ENCODE measurements around the gene ARHGAP24. TPM values are rescaled to one million over a fixed set of nuclear protein-coding genes. Genes with fewer than 3 reads are reported as not detected.

ARHGAP24 gene
- total and polyA plus RNA-seq, 2 of the 13 experiments (the other 11 are each of a cell fraction or from before 2014, with no cell fraction given) = 0.07 to 0.55 TPM

GRCh38 chr4:85700362-85700761 lies 225.4 kb downstream of the ARHGAP24 start:
- ChIA-PET CTCF (ENCODE audit: low intra/inter-chr PET ratio, low total read pairs) (no interaction called here), POLR2A (no interaction called here)
- WGBS (ENCODE audit: low lambda C conversion rate) = 10% methylated on average over 3 of the region's 3 CpGs
- H3K4me2 ChIP-seq (ENCODE audit: low read depth, low read length) = no peak overlapping the region
- intact Hi-C loops (cut with micrococcal nuclease; ENCODE audit: unreplicated experiment) = no loop called here
- no peak overlapping the region for H3K4me3 ChIP-seq (replicated peaks in 1 of 3; ENCODE audit: insufficient read depth in 1 of 3, low read depth in 2 of 3, low read length in 3 of 3)
- FAIRE-seq = no peak
- H3K27me3 ChIP-seq (ENCODE audit: control insufficient read depth in 1 of 2, insufficient read depth in 2 of 2, low read length in 2 of 2) = no peaks in the 10 kb centered on the region
- H4K20me1 ChIP-seq (ENCODE audit: insufficient read depth, low read length) = no peaks in the 10 kb centered on the region
- H2AFZ ChIP-seq (ENCODE audit: low read length) = no peak overlapping the region
- no peak for DNase-seq (ENCODE audit: low spot score)
- H3K79me2 ChIP-seq (ENCODE audit: insufficient read depth, low read length) = no peaks in the 10 kb centered on the region
- H3K9ac ChIP-seq (ENCODE audit: insufficient read depth, low read depth, low read length) = no peak overlapping the region
- in situ Hi-C loops (cut with HindIII; ENCODE audit: extremely low pct_ligation_motif_present, low pct_unique_long_range_greater_than_20kb) = no loop called here
- H3K9me3 ChIP-seq (ENCODE audit: low read length) = no peaks in the 10 kb centered on the region
- ATAC-seq = no peak
- H3K4me1 ChIP-seq (ENCODE audit: insufficient read depth, low read length) = no peaks in the 10 kb centered on the region
- no peaks in the 10 kb centered on the region for H3K36me3 ChIP-seq (replicated peaks in 1 of 2; ENCODE audit: control insufficient read depth in 1 of 2, insufficient read depth in 2 of 2, low read length in 2 of 2)
- H3K27ac ChIP-seq (ENCODE audit: extremely low read length, insufficient read depth, low read length) = no peak overlapping the region
- BruUV-seq (replicated peaks) = no TSS peak
- TF ChIP-seq, protein P1, sequence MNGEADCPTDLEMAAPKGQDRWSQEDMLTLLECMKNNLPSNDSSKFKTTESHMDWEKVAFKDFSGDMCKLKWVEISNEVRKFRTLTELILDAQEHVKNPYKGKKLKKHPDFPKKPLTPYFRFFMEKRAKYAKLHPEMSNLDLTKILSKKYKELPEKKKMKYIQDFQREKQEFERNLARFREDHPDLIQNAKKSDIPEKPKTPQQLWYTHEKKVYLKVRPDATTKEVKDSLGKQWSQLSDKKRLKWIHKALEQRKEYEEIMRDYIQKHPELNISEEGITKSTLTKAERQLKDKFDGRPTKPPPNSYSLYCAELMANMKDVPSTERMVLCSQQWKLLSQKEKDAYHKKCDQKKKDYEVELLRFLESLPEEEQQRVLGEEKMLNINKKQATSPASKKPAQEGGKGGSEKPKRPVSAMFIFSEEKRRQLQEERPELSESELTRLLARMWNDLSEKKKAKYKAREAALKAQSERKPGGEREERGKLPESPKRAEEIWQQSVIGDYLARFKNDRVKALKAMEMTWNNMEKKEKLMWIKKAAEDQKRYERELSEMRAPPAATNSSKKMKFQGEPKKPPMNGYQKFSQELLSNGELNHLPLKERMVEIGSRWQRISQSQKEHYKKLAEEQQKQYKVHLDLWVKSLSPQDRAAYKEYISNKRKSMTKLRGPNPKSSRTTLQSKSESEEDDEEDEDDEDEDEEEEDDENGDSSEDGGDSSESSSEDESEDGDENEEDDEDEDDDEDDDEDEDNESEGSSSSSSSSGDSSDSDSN (CRISPR knock-in tag; IDR thresholded peaks at IDR 0.05) = no peak
- TF ChIP-seq, protein P2, sequence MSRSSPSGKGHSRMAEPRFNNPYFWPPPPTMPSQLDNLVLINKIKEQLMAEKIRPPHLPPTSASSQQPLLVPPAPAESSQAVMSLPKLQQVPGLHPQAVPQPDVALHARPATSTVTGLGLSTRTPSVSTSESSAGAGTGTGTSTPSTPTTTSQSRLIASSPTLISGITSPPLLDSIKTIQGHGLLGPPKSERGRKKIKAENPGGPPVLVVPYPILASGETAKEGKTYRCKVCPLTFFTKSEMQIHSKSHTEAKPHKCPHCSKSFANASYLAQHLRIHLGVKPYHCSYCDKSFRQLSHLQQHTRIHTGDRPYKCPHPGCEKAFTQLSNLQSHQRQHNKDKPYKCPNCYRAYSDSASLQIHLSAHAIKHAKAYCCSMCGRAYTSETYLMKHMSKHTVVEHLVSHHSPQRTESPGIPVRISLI (CRISPR knock-in tag; IDR thresholded peaks at IDR 0.05; ENCODE audit: borderline replicate concordance) = no peak
- TF ChIP-seq FOXK1 (CRISPR knock-in tag; IDR thresholded peaks at IDR 0.05; ENCODE audit: borderline replicate concordance, low read depth) (no peak), ZNF326 (CRISPR knock-in tag; IDR thresholded peaks at IDR 0.05; ENCODE audit: borderline replicate concordance) (no peak), HNRNPUL1 (IDR thresholded peaks at IDR 0.05; ENCODE audit: low read depth, low read length) (no peak), ZNF563 (CRISPR knock-in tag; IDR thresholded peaks at IDR 0.05) (no peak), HMGXB3 (CRISPR knock-in tag; IDR thresholded peaks at IDR 0.05; ENCODE audit: borderline replicate concordance) (no peak), ATF7 (IDR thresholded peaks at IDR 0.05) (no peak), ATF7 (CRISPR knock-in tag; IDR thresholded peaks at IDR 0.05) (no peak), ATAD3A (CRISPR knock-in tag; IDR thresholded peaks at IDR 0.05) (no peak), ZFP82 (CRISPR knock-in tag; IDR thresholded peaks at IDR 0.05; ENCODE audit: borderline replicate concordance) (no peak), MZF1 (CRISPR knock-in tag; IDR thresholded peaks at IDR 0.05; ENCODE audit: borderline replicate concordance) (no peak), ZNF280D (CRISPR knock-in tag; IDR thresholded peaks at IDR 0.05) (no peak)
- TF ChIP-seq, protein P3, sequence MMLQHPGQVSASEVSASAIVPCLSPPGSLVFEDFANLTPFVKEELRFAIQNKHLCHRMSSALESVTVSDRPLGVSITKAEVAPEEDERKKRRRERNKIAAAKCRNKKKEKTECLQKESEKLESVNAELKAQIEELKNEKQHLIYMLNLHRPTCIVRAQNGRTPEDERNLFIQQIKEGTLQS (CRISPR knock-in tag; IDR thresholded peaks at IDR 0.05) = no peak

Data from HepG2 (cell line).